Upper lobe of left lung (tissue), 6 donors: ENCODE results near the gene FMO4. TPM values are rescaled to one million over a fixed set of nuclear protein-coding genes. Genes with fewer than 3 reads are reported as not detected.
"Not testable (repeated sequence)": the region's sequence is repeated elsewhere in the genome, so short reads cannot be mapped to it uniquely, and the experiment has no call there.

Experiments used
- ATAC-seq, 2 donors: fragments of 200-7000 bp; cut with Tn5 transposase; one replicate each; pipeline ENCODE4 v1.9.1; 2022; ENCODE audit warnings: mild to moderate bottlenecking in 2 of 2, moderate library complexity in 2 of 2; ENCODE audit not compliant: low FRiP score in 2 of 2
- DNase-seq, 2 donors: peaks; one replicate each; pipeline ENCODE4 v3.0.0-alpha.2; 2019 to 2020
- H3K27ac ChIP-seq, 4 donors: fragments of 200-600 bp; sonication (generic); one replicate each; pipeline ENCODE4 v1.5.1; 2016 to 2019
- H3K27me3 ChIP-seq, 4 donors: fragments of 200-600 bp; sonication (generic); one replicate each; pipeline ENCODE4 v1.5.1; 2017 to 2019
- H3K36me3 ChIP-seq, 4 donors: fragments of 200-600 bp; sonication (generic); one replicate each; pipeline ENCODE4 v1.5.1; 2016 to 2019
- H3K4me1 ChIP-seq, 4 donors: fragments of 200-600 bp; sonication (generic); one replicate each; pipeline ENCODE4 v1.5.1; 2018 to 2019
- H3K4me3 ChIP-seq, 4 donors: fragments of 200-600 bp; sonication (generic); one replicate each; pipeline ENCODE4 v1.5.1; 2017 to 2019; ENCODE audit warnings: mild to moderate bottlenecking in 2 of 4, moderate library complexity in 1 of 4
- H3K9me3 ChIP-seq, 4 donors: fragments of 200-600 bp; sonication (generic); one replicate each; pipeline ENCODE4 v1.5.1; 2018 to 2019
- CTCF ChIP-seq, 6 experiments: fragments of 450-650 bp in 4 of 6; fragments of 200-600 bp in 2 of 6; sonication (generic) in 2 of 6; IDR thresholded peaks; one replicate each; pipeline ENCODE4 v1.5.1; 2016 to 2019; ENCODE audit warnings: antibody characterized with exemption in 6 of 6
- EP300 ChIP-seq, 4 donors: sonication (generic); formaldehyde crosslinking; IDR thresholded peaks; one replicate each; pipeline ENCODE4 v1.5.1; 2017; ENCODE audit warnings: antibody characterized with exemption in 4 of 4, control low read depth in 2 of 4
- POLR2A ChIP-seq, 4 donors: fragments of 450-650 bp; IDR thresholded peaks; one replicate each; pipeline ENCODE4 v1.5.1; 2016 to 2017; ENCODE audit warnings: antibody characterized with exemption in 4 of 4, mild to moderate bottlenecking in 2 of 4
- POLR2AphosphoS5 ChIP-seq, 2 donors: sonication (generic); formaldehyde crosslinking; IDR thresholded peaks; one replicate each; pipeline ENCODE4 v1.5.1; 2017; ENCODE audit warnings: antibody characterized with exemption in 2 of 2
- WGBS, 2 donors: methylation state at CpG; one replicate each; pipeline ENCODE4 v1.1.5; 2017 to 2018; 5-methylcytosine and 5-hydroxymethylcytosine counted together
- total RNA-seq, 6 donors: library from RNA; depleted of rRNA in 4 of 6; stranded (reverse); fragments of >200 nt in 4 of 6; gene quantifications; one replicate each; pipeline versions ENCODE4 v1.1.0 to v1.2.1, GENCODE V29; 2016 to 2021
- donor health status: DM: no; HTN: no; CAD: no; lungs with moderate emphysema.
- donor health status: DM: no; HTN: yes; CAD: no; lungs with severe emphysema.

Gene FMO4
- total RNA-seq, 6 donors from 2014 or later: 3.1 to 6.9 (median 3.7) TPM

DNA sequence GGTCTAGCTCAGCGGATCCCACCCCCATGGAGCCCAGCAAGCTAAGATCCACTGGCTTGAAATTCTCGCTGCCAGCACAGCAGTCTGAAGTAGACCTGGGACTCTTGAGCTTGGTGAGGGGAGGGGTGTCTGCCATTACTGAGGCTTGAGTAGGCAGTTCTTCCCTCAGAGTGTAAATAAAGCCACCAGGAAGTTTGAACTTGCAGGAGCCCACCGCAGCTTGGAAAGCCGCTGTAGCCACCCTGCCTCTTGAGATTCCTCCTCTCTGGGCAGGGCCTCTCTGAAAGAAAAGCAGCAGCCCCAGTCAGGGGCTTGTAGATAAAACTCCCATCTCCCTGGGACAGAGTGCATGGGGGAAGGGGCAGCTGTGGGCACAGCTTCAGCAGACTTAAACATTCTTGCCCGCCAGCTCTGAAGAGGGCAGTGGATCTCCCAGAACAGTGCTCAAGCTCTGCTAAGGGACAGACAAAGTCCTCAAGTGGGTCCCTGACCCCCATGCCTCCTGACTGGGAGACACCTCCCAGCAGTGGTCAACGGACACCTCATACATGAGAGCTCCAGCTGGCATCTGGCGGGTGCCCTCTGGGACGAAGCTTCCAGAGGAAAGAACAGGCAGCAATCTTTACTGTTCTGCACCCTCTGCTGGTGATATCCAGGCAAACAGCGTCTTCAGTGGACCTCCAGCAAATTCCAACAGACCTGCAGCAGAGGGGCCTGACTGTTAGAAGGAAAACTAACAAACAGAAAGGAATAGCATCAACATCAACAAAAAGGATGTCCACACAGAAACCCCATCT lies 45.9 kb downstream of the FMO4 start:
- not testable (repeated sequence) for H3K9me3 ChIP-seq, H3K36me3 ChIP-seq, ATAC-seq, H3K4me1 ChIP-seq, H3K27me3 ChIP-seq, H3K4me3 ChIP-seq, H3K27ac ChIP-seq
- DNase-seq: peak in 1 of 2 donors; percentile 49
- peak in 2 of 6 experiments; percentile 19 to 29 for TF ChIP-seq CTCF (IDR thresholded peaks at IDR 0.05)
- 59% methylated on average over 6 to 9 of the region's 9 CpGs for WGBS, 2 donors

DNA sequence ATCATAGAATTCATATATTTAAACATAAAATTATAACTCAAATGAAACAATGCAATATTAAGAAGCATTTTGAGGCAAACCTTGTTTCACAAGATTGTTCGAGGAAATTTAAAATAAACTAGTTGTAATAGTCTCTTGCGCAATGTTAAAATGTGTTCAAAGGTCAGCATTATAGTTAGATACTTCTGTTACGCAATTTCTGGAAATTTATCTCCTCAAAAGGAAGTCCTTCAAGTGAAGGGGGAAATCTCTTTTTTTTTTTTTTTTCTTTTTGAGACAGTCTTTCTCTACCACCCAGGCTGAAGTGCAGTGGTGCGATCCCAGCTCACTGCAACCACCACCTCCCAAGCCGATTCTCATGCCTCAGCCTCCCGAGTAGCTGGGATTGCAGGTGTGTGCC lies 52.1 kb downstream of the FMO4 start:
- H3K9me3 ChIP-seq: no peaks in the 10 kb centered on the region
- no peaks in the 10 kb centered on the region for H3K36me3 ChIP-seq
- no peak for TF ChIP-seq POLR2A (IDR thresholded peaks at IDR 0.05)
- TF ChIP-seq CTCF (IDR thresholded peaks at IDR 0.05): no peak
- TF ChIP-seq POLR2AphosphoS5 (IDR thresholded peaks at IDR 0.05): peak in 1 of 2 donors; percentile 24
- peak in 1 of 4 donors; percentile 31 for TF ChIP-seq EP300 (IDR thresholded peaks at IDR 0.05)
- DNase-seq: no peak
- H3K27me3 ChIP-seq: no peaks in the 10 kb centered on the region
- ATAC-seq: no peak
- no peaks in the 10 kb centered on the region for H3K4me1 ChIP-seq
- H3K27ac ChIP-seq: no peak overlapping the region
- WGBS, 2 donors: 54 to 71% methylated on average over 6 of the region's 6 CpGs
- no peak overlapping the region for H3K4me3 ChIP-seq

- Histone ChIP-seq H3K4me1 (no peaks in the 10 kb centered on the region), H3K27me3 (no peaks in the 10 kb centered on the region), H3K27ac (no peak overlapping the region), H3K36me3 (no peaks in the 10 kb centered on the region), H3K4me3 (no peak overlapping the region), H3K9me3 (no peaks in the 10 kb centered on the region)
- no peak for DNase-seq
- ATAC-seq: no peak
- TF ChIP-seq CTCF (IDR thresholded peaks at IDR 0.05) (no peak), EP300 (IDR thresholded peaks at IDR 0.05) (no peak), POLR2AphosphoS5 (IDR thresholded peaks at IDR 0.05) (no peak), POLR2A (IDR thresholded peaks at IDR 0.05) (no peak)
- WGBS, 2 donors: 66 to 67% methylated on average over 2 of the region's 2 CpGs
Measured at GRCh38 chr1:171366816-171367215, 52.8 kb downstream of the FMO4 start.

DNA sequence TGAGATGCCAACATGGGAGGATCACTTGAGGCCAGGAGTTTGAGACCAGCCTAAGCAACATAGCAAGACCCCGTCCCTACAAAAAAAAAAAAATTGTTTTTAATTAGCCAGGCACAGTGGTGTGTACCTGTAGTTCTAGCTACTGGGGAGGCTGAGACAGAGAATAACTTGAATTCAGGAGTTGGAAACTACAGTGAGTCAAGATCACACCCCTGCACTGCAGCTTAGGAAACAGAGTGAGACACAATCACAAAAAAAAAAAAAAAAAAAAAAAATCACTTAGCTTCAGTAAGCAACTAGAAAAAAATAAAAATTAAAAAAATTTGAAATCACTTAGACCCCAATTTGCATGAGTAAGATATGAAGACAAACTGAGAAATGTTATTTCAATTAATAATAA lies 53.5 kb downstream of the FMO4 start:
- Histone ChIP-seq H3K4me1 (no peaks in the 10 kb centered on the region), H3K36me3 (no peaks in the 10 kb centered on the region), H3K4me3 (no peak overlapping the region), H3K27ac (no peak overlapping the region), H3K27me3 (no peaks in the 10 kb centered on the region), H3K9me3 (no peaks in the 10 kb centered on the region)
- 79 to 94% methylated on average over 1 of the region's 1 CpG for WGBS, 2 donors
- ATAC-seq (no peak), DNase-seq (no peak)
- TF ChIP-seq EP300 (IDR thresholded peaks at IDR 0.05): no peak
- TF ChIP-seq CTCF (IDR thresholded peaks at IDR 0.05): no peak
- TF ChIP-seq POLR2AphosphoS5 (IDR thresholded peaks at IDR 0.05): no peak
- no peak for TF ChIP-seq POLR2A (IDR thresholded peaks at IDR 0.05)
